Limb (tissue), 2 donors: Measurements from ENCODE around the gene CRHR2.
"Not testable (repeated sequence)": the region's sequence is repeated elsewhere in the genome, so short reads cannot be mapped to it uniquely, and the experiment has no call there.

Source experiments
- DNase-seq, 2 donors: peaks; one replicate each; pipeline ENCODE4 v3.0.0-alpha.2; 2016; ENCODE audit errors: extremely low spot score in 2 of 2

CRHR2 gene

DNA sequence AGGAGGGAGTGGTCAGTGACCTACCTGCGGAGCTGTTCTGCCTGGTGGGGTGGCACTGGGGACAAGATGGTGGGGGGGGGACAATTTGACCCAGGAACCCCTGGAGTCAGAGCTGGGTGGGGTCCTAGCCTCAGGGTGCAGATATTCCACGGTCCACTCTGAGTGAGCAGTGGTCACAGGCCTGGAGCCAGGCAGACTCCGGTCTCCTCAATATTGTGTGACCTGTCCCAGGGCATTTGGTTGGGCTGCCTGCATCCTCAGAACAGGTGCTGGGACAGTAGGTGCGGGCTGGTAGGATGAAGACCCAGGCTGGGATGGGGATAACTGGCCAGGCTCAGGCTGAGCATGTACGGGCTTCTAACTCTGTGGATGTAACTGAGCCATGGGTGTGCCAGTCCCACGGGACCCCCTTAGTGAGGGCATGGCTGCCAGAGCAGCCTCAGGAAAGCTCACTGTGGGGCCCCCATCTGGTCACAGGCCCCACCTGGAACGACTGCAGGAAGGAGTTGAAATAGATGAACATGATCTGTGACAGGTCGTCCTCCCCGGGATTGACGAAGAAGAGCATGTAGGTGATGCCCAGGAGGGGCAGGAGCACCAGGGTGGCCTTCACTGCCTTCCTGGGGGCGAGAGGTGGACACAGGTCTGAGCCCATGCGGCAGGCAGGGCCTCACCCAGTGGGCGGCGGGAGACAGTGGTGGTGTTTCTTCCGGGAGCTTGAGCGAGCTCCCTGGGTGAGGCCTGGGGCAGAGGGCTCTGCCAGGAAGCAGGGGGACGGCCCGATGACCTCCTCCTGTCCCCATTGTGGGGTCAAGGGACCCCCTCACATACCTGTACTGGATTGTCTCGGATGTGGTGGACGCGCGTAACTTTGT is 26.9 kb downstream of the CRHR2 start:
- DNase-seq = no peak

- DNase-seq = no peak
Measured at GRCh38 chr7:30654296-30655090, 27.8 kb downstream of the CRHR2 start.

GRCh38 chr7:30652698-30653641 is 29.3 kb downstream of the CRHR2 start:
- no peak for DNase-seq

DNA sequence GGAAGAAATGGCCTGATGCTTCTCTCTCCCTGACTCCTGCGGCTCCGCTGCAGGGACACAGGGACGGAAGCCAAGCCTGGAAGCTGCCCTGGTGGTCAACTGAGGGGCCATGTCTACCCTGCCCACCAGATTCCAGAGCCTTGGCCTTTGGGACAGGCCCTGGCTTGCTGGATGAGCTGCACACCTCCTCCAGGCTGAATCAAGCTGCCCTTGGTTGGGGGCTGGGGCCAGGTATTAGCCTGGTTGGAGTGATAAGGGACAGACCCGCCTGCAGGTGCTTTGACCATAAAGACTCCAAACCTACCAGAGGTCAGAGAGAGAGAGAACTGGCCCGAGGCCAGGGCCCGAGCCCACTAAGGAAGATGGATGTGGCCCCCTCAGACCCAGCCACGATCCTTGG is 30.1 kb downstream of the CRHR2 start:
- DNase-seq = no peak

- no peak for DNase-seq
Measured at GRCh38 chr7:30650421-30650808, 31.8 kb downstream of the CRHR2 start.

DNA sequence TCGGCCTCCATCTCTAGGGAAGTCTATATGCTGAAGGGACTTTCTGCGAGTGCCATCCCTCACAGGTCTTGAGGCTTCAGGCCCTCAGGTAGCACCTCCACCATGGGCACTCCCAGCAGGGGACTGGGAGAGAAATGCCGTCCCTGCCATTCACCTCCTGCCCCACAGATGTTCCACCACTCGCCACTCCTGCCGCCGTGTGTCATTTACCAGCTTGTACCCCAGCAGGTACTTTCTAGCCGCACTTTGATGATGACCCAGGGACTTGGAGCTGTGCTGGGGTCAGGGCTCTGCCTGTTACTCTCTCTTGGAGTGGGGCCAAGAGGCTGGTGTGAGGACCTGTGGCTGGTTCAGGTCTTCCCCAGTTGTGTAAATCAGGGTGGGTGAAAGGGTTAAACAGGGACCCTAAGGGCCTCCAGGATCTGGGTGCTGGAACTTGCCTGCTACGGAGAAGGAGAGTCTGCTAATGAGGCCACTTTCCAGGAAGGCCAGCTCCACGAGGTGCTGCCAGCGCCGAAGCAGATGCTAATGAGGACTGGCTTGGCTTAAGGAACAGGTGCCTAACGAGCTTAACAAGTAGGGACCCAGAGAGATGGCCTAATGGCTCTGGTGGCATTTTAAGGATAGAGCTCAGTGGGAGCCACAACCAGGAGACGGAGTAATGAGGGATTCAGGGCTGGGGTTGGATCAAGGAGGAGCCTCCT is 32.4 kb downstream of the CRHR2 start:
- DNase-seq = no peak

GRCh38 chr7:30648744-30649540 is 33.3 kb downstream of the CRHR2 start:
- DNase-seq = no peak

GRCh38 chr7:30647589-30648364 is 34.5 kb downstream of the CRHR2 start:
- DNase-seq = no peak

- DNase-seq = no peak
Measured at GRCh38 chr7:30646154-30646553, 36.1 kb downstream of the CRHR2 start.

- DNase-seq = no peak
Measured at GRCh38 chr7:30645661-30646060, 36.6 kb downstream of the CRHR2 start.

DNA sequence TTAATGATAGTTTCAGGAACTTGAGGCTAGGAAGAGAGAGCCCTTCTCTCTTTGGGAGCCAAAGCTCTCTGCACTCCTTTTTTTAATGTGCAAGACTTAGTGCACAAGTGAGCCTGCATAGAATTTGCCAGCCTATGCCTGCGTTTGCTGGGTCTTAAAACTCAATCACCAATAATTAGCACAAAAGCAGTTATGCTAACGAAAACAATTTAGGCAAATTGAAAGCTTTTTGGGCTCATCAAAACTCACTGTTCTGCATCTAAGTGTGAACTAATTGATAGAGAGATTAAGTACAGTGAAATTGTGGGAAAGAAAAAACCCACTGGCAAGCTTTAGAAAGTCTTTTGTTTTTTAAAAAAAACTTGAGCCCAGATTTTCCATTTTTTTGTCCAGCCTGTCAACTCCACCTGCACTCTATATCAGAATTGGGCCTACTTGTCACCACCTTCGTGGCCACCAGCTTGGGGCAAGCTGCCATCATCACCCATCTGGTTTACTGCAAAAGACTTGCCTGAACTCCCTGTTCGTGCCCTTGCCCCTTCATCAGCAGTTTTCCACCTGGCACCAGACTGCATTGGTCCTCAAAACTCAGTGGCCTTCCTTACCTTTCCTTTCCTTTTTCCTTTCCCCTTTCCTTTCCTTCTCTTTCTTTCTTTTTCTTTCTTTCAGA is 37.8 kb downstream of the CRHR2 start:
- no peak for DNase-seq

DNA sequence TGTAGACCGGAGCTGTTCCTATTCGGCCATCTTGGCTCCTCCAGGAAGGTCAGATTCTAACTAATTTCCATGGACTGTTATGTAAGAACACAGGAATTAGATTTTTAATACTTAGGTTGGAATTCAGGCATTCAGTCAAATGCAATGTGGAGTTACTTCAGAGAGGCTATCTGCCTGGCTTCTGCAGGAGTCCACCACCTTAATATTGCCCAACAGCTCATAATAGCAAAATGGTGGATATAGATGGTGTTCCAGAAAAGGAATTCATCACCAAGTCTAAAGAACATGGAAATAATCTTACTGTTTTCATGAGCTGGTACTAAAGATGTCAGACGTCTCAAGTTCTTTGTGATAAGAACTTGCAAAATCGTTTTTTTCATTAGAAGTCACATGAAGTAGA is 39.5 kb downstream of the CRHR2 start:
- no peak for DNase-seq

- not testable (repeated sequence) for DNase-seq
Measured at GRCh38 chr7:30642322-30642721, 39.9 kb downstream of the CRHR2 start.

DNA sequence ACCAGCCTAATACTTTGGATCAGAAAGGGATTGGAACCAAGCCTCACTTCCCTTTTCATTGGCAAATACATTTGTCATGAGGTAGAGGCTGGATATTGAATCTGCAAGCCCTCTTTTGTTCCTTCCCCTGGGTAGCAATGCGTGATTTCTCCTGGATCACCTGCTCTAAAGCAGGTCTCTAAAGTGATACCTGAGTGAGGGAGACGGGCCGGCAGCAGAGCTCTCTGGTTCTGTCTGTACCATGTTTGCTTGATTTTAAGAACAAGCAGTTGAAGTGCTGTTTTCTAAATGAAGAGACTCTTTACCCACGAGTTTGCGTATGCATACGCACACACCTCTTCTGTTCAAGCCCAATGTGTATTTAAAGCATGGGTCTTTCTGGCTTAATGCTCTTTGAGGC is 46.5 kb downstream of the CRHR2 start:
- DNase-seq = no peak

- no peak for DNase-seq
Measured at GRCh38 chr7:30634634-30635201, 47.5 kb downstream of the CRHR2 start.

DNA sequence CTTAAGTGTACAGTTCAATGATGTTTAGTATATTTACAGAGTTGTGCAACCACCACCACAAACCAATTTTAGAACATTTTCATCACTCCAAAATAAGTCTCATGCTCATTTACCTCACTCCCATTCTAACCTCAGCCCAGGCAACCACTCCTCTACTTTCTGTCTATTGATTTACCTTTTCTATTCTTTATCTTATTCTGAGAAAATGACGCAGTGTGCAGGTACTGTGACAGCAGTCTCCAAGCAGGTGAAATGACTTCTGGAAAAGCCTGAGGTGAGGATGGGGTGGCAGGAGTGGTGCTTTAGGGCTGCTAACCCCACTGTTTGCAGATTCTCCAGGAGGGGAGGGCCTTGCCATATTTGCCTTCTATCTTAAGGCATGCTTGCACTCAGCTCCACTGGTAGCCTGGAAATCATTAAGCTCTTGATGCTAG is 48.0 kb downstream of the CRHR2 start:
- DNase-seq = no peak

DNA sequence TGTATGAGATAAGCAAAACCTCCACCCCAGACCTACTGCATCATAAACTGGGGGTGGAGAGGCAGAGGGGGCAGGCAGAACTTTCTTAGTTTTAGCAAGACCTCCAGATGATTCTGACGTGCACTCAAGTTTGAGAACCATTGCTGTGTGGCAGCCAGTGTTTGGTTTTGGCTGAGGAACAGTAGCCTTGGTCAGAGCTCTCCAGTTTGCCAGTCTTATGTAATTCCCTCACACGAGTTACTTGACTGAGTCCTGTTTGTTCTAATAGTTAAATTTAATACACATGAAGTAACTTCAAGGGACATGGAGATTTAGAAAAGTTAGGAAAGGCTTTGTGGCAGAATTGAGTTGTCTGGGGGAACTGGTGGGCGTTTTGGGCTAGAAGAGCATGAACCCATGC is 49.0 kb downstream of the CRHR2 start:
- DNase-seq = no peak

- DNase-seq = no peak
Measured at GRCh38 chr7:30630986-30631385, 51.3 kb downstream of the CRHR2 start.
